NCI-H2196 treated with DMSO at 0.1 percent for 48 hours (cell line): ENCODE results near the gene MAP3K20.
"Not testable (repeated sequence)": the region's sequence is repeated elsewhere in the genome, so short reads cannot be mapped to it uniquely, and the experiment has no call there.

Experiments used
- DNase-seq: peaks from one replicate; lab custom pipeline; 2025; ENCODE audit not compliant: unreplicated experiment; lab: John Stamatoyannopoulos, UW

The MAP3K20 gene

GRCh38 chr2:173086518-173087213 is 11.0 kb downstream of the MAP3K20 start:
- no peak for DNase-seq

- no peak for DNase-seq
These were observed 11.6 kb downstream of the MAP3K20 start for GRCh38 chr2:173087214-173087581.

- no peak for DNase-seq
These were observed 12.3 kb downstream of the MAP3K20 start for GRCh38 chr2:173087793-173088496.

DNA sequence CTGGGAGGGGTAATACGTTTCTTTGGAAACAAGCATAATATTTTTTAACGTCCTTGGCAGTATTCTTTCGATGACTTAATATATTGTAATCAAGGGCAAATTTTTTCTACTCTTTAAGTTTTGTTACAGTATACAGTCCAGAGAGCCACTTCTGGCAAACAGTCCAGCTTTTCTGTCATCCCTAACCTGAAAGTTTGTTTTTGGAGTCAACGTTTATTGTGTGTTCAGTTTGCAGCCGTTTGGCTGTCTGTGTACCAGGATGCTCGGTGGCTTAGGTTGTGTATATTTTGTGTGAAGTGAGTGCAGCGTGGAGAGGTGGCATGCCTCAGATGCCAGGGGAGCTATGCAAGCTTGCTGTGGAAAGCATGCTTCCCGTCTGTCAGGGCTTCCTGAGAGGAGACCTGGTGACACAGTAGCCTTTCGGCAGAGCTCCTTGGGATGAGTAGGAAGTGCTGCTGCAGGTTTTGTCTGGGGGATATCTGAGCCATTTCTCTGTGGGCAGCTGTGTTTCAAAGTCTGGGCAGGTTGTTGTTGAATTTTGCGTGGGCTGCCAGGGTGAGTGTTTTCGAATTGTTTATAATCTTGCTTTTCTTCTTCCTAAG is 14.7 kb downstream of the MAP3K20 start:
- DNase-seq: no peak

- DNase-seq: no peak
These were observed 15.5 kb downstream of the MAP3K20 start for GRCh38 chr2:173090973-173091660.

DNA sequence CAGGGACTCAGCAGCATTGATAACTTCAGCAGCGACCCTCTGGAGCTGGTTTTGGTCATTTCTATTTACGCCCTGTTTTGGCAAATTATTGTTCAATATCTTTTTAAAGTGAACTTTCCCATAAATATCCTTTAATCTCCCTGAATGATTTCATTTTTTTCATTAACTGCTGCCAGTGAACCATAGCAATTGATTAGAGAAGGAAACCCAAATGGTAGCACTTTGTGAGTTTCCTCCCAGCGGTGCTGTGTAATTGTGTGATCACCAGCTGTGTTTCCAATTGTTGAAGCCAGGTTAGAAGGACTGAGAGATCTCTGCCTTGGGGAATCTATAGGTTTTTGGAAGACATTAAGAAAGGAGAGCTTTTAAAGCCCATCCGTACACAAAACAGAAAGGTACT is 16.3 kb downstream of the MAP3K20 start:
- no peak for DNase-seq

GRCh38 chr2:173092844-173093402 is 17.3 kb downstream of the MAP3K20 start:
- DNase-seq: no peak

DNA sequence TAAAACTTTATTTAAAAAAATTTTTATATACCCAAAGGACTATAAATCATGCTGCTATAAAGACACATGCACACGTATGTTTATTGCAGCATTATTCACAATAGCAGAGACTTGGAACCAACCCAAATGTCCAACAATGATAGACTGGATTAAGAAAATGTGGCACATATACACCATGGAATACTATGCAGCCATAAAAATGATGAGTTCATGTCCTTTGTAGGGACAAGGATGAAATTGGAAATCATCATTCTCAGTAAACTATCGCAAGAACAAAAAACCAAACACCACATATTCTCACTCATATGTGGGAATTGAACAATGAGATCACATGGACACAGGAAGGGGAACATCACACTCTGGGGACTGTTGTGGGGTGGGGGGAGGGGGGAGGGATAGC is 18.0 kb downstream of the MAP3K20 start:
- DNase-seq: not testable (repeated sequence)

GRCh38 chr2:173094731-173095130 is 19.1 kb downstream of the MAP3K20 start:
- DNase-seq: no peak

GRCh38 chr2:173095356-173095755 is 19.7 kb downstream of the MAP3K20 start:
- DNase-seq: no peak

DNA sequence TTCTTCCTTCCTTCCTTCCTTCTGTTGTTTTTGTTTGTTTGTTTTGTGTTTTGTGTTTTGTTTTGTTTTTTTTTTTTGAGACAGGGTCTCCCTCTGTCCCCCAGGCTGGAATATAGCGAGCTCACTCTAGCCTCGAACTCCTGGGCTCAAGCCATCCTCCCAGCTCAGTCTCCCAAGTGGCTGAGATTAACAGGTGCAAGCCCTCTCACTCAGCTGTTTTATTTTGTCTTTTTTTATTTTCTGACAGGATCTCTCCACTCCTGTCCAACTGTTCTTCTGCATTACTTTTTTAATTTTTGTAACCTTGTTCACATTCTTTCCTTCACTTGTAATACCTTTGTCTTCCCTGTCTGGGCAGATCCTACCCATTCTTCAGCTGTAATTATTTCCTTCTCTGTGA is 23.6 kb downstream of the MAP3K20 start:
- DNase-seq: no peak

DNA sequence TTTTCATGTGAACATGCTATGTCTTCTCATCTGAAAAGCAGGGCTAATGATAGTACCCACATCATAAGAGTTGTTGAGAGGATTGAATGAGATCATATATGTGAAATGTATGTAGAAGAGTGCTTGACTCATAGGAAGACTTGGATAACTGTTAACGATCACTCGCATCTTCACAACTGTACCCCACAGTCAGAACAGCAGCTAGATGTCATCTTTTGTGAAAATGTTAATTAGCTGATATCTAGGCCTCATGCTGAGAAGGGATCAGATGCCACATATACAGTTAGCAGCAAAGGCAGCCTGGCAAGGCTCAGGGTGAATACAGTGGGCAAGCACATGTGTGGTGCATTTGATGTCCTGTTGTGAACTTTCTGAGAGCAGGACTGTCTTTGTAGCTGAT is 24.2 kb downstream of the MAP3K20 start:
- DNase-seq: no peak

GRCh38 chr2:173101687-173102086 is 26.0 kb downstream of the MAP3K20 start:
- no peak for DNase-seq

DNA sequence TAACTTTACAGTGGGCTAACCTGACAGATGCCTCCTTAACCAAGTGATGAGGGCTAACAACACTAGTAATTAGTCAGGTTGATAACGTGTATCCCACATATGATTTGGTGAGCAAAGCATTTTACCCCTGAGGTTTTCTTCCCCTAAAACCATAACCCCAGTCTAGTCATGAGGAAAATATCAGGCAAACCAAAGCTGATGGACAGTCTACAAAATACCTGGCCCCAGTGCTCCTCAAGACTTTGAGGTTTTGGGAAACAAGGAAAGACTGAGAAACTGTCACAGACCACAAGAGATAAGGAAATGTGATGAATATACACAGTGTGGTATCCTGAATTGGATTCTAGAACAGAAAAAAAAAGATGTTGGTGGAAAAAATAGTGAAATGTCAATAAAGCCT is 28.5 kb downstream of the MAP3K20 start:
- no peak for DNase-seq

- no peak for DNase-seq
These were observed 31.4 kb downstream of the MAP3K20 start for GRCh38 chr2:173106959-173107628.

GRCh38 chr2:173107629-173108022 is 32.0 kb downstream of the MAP3K20 start:
- DNase-seq: no peak

GRCh38 chr2:173109253-173110188 is 33.9 kb downstream of the MAP3K20 start:
- DNase-seq: no peak

GRCh38 chr2:173117678-173118077 is 42.0 kb downstream of the MAP3K20 start:
- DNase-seq: no peak

GRCh38 chr2:173118395-173118794 is 42.7 kb downstream of the MAP3K20 start:
- DNase-seq: no peak
